GM10266 (cell line): ENCODE results near the gene GOSR2.

Experiments
- DNase-seq: peaks from one replicate; pipeline ENCODE4 v3.0.0; 2012; ENCODE audit errors: extremely low spot score
- TF ChIP-seq, protein P1 (sequence below): IDR thresholded peaks from 2 replicates; pipeline ENCODE4 v1.5.1; 2012; ENCODE audit warnings: mild to moderate bottlenecking, low read depth; ENCODE audit not compliant: control insufficient read depth, insufficient read depth; ENCODE audit errors: missing control alignments

GOSR2 gene

GRCh38 chr17:46885415-46886309, 37.3 kb upstream of the GOSR2 start:
- TF ChIP-seq, protein P1, sequence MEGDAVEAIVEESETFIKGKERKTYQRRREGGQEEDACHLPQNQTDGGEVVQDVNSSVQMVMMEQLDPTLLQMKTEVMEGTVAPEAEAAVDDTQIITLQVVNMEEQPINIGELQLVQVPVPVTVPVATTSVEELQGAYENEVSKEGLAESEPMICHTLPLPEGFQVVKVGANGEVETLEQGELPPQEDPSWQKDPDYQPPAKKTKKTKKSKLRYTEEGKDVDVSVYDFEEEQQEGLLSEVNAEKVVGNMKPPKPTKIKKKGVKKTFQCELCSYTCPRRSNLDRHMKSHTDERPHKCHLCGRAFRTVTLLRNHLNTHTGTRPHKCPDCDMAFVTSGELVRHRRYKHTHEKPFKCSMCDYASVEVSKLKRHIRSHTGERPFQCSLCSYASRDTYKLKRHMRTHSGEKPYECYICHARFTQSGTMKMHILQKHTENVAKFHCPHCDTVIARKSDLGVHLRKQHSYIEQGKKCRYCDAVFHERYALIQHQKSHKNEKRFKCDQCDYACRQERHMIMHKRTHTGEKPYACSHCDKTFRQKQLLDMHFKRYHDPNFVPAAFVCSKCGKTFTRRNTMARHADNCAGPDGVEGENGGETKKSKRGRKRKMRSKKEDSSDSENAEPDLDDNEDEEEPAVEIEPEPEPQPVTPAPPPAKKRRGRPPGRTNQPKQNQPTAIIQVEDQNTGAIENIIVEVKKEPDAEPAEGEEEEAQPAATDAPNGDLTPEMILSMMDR = no peak
- DNase-seq = no peak

- no peak for DNase-seq
- TF ChIP-seq, protein P1 = no peak
Observed at GRCh38 chr17:46886310-46886663, 36.7 kb upstream of the GOSR2 start.

GRCh38 chr17:46887717-46888116, 35.2 kb upstream of the GOSR2 start:
- no peak for DNase-seq
- TF ChIP-seq, protein P1 = no peak

- no peak for DNase-seq
- TF ChIP-seq, protein P1 = no peak
Observed at GRCh38 chr17:46888727-46889126, 34.2 kb upstream of the GOSR2 start.

GRCh38 chr17:46889519-46889918, 33.4 kb upstream of the GOSR2 start:
- TF ChIP-seq, protein P1 = no peak
- DNase-seq = no peak

DNA sequence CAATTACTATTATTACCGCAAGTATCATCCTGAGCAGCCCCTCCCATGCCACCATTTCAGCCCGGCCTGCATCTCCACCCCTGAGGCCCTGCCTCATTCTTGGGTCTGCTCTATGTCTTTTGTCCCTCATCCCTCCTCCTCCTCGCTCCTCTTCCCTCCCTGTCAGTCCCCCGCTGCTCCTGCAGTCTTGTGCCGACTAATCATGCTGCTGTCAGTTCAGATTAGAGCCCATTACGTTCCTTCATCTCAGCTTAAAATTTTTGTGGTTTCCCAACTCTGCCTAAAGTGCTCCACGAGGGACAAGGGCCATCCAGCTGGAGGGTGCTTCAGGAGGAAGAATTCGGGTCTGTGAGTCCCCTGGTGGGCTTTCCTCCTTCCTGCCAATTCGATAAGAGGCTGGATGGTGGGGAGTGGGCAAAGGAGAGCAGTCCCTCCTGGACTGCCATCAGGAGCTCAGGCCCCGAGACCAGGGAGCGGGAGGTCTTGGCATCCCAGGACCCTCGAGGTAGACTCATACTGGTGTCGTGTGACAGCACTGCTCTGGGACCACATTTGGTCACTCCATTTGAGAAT, 32.9 kb upstream of the GOSR2 start:
- no peak for DNase-seq
- TF ChIP-seq, protein P1 = no peak

- no peak for DNase-seq
- TF ChIP-seq, protein P1 = no peak
Observed at GRCh38 chr17:46890638-46891037, 32.3 kb upstream of the GOSR2 start.
